ENCODE data around the gene HGS.

- TF ChIP-seq POLR2A (IDR thresholded peaks at IDR 0.05; ENCODE audit: low read depth, low read length) (no peak), TAF1 (IDR thresholded peaks at IDR 0.05; ENCODE audit: low read depth, low read length) (no peak), POLR2AphosphoS5 (IDR thresholded peaks at IDR 0.05; ENCODE audit: low read depth, low read length) (no peak)
These were observed 41.6 kb downstream of the HGS start for GRCh38 chr17:81725439-81725838.
